G401 (cell line): ENCODE measurements around the gene LRRC7. TPM values are rescaled to one million over a fixed set of nuclear protein-coding genes. Genes with fewer than 3 reads are reported as not detected.
"Not testable (repeated sequence)": the region's sequence is repeated elsewhere in the genome, so short reads cannot be mapped to it uniquely, and the experiment has no call there.

Experiments
- DNase-seq: peaks from one replicate; pipeline ENCODE4 v3.0.0-alpha.2; 2015; ENCODE audit warnings: low spot score
- in situ Hi-C: cut with HindIII; loops from 2 replicates; pipeline ENCODE4 v1.10.0; 2016; ENCODE audit warnings: low sequenced_read_pairs, mixed read lengths
- total RNA-seq: library from RNA; depleted of rRNA; stranded (reverse); fragments of >200 nt; shearing (Covaris generic); gene quantifications from 2 replicates; pipeline ENCODE4 v1.2.3, GENCODE V29; 2014

LRRC7 gene
- total RNA-seq, 1 experiment from 2014 or later, result not detected

DNA sequence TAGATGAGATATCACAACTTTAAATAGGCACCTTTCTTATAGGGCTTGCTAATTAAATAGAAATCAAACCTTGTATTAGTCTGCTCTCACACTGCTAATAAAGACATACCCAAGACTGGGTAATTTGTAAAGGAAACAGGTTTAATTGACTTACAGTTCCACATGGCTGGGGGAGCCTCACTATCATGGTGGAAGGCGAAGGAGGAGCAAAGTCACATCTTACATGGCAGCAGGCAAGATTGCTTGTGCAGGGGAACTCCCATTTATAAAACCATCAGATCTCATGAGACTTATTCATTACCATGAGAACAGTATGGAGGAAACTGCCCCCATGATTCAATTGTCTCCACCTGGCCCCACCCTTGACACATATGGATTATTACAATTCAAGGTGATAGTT is 477.9 kb downstream of the LRRC7 start:
- DNase-seq, in situ Hi-C loops: not testable (repeated sequence)

GRCh38 chr1:70048336-70049094 is 480.8 kb downstream of the LRRC7 start:
- DNase-seq, result no peak
- in situ Hi-C loops, result no loop called here

- in situ Hi-C loops, result no loop called here
- DNase-seq, result no peak
These were observed 484.2 kb downstream of the LRRC7 start for GRCh38 chr1:70051926-70052325.

DNA sequence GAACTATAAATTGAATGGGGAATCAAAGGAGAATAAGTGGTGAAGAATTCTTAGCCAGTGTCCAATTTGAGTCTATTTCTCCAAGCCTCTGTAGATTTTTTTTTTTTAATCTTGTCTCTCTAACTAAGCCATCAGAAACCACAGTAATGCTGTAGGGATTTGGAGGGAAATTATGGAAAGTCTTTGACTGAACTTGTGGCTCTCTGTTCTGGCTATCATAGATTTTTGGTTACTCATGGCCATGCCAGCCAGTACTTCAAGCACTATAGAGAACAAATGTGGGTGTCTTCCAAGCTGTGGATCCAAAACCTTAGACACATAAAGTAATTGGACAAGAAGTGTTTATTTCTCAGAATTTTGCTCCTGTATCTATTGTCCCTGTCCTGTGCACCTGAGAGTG is 489.8 kb downstream of the LRRC7 start:
- in situ Hi-C loops, result no loop called here

GRCh38 chr1:70061231-70061630 is 493.5 kb downstream of the LRRC7 start:
- in situ Hi-C loops, result no loop called here
- DNase-seq, result peak; percentile 20

More for the DNA sequence above, 489.8 kb downstream of the LRRC7 start:
- DNase-seq, result no peak

DNA sequence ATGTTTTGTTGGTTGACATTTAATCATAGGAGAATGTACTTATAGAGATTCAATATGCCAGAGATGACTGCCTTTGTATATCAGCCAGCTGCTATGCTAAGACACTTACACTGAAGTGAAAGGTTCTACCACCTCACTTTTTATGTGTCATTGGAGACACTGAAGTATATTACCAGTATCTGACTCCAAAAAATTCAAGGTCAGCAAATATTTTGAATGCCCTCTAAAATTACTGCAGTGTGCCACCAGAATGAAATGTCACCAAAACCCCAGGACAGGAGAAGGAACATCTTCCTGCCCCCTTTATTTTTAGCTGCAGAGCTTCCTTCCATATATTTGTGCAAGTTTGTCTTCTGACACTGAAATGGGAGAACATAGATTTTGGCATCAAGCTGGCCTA is 496.1 kb downstream of the LRRC7 start:
- in situ Hi-C loops, result no loop called here
- DNase-seq, result no peak

GRCh38 chr1:70066711-70067110 is 499.0 kb downstream of the LRRC7 start:
- in situ Hi-C loops, result no loop called here
- DNase-seq, result no peak

- in situ Hi-C loops, result no loop called here
- no peak for DNase-seq
These were observed 503.9 kb downstream of the LRRC7 start for GRCh38 chr1:70071601-70072000.

DNA sequence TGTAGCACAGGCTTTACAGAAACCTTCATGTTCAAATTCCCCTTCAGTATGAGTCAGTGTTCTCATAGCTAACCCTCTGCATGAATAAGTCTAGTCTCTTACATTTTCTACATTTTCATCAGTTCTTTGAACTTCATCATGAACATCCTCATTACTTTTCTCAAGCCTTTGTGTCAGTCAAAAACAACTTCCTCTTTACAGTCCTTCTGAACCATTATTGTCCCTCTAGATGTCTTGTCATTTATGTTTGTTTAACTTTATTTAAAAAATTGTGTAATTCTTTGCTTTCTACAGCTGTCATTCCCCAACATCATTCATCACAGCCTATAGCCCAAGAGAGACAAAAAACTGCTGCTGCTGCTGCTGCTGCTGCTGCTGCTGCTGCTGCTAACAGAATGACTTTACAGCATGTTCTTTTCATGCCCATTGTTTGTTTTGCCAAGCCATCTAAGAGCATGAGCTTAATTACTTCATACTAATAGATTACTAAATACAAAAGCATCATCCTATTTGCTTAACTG is 504.6 kb downstream of the LRRC7 start:
- in situ Hi-C loops, result no loop called here
- DNase-seq, result no peak

DNA sequence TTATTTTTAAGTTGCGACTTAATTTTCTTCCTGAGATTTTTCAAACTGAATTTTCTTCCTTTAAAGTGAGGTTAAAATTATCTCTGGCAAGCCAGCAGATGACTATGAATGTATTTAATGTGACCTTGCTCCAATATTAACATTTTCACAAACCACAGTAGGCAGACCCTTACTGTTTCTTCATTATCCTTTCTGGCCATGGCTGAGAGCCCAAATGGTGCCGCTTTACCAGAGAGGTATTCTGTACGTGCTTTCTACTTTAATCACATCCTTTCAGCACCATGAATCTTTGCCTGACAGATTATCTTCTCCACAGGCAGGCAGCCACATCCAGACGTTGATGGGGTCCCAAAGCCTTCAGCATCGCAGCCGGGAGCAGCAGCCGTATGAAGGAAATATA is 508.0 kb downstream of the LRRC7 start:
- no peak for DNase-seq
- in situ Hi-C loops, result no loop called here

DNA sequence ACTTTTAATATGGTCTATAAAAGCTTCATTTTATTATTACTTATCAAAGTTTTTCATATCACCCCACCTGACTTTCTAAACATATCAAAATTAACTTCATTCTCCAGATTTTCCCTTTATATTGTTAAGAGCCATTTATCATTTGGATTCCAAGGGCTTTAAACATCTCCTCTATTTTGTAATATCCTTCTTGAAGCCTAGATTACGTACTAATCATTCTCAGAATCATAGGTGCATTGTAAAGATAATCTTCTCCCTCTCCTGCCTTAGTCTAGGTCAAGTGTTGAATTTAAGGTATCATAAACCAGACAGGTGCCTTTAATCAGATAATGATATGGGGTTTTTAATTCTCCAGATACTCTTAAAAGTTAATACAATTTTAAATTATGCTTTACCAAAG is 509.3 kb downstream of the LRRC7 start:
- in situ Hi-C loops, result no loop called here
- no peak for DNase-seq

DNA sequence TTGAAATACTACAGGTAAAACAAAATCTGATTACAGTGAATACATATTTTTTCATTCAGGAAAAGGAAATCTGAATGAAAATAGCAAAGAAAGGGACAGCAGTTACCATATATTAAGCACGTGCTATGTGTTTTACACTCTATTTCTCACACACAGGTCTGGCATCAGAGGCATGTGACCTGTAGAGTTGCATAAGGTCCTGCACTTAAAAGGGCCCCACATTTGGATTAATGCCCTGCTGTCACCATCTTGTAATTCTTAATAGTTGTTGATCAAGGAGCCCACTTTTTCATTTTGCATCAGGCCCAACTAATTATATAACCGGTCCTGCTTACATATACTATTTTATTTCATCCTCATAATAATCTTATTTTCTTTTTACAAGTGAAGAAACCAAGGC is 511.8 kb downstream of the LRRC7 start:
- no peak for DNase-seq
- in situ Hi-C loops, result no loop called here

GRCh38 chr1:70083519-70083918 is 515.8 kb downstream of the LRRC7 start:
- no peak for DNase-seq
- in situ Hi-C loops, result no loop called here

GRCh38 chr1:70084314-70084915 is 516.7 kb downstream of the LRRC7 start:
- no peak for DNase-seq
- in situ Hi-C loops, result no loop called here

- no peak for DNase-seq
- in situ Hi-C loops, result no loop called here
These were observed 517.8 kb downstream of the LRRC7 start for GRCh38 chr1:70085521-70085920.

DNA sequence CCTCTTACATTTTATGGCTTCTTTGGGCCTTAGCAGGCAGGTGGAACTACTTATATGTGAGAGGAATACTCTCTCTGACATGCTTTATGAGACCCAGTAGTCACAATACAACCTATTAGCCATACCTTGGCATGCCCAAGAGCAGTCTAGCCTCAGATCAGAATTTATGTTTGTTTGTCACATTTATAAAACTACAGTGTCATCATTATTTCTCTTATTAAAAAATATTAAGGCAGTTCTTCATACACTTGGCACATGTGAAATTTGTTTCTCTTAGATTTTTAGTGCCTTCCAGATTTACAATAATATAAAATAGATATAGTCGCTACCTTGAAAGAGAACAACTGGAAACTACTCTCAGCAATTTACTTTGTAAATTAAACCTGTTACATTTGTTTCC is 519.2 kb downstream of the LRRC7 start:
- DNase-seq, result no peak
- in situ Hi-C loops, result no loop called here

- DNase-seq, result no peak
- in situ Hi-C loops, result no loop called here
These were observed 522.4 kb downstream of the LRRC7 start for GRCh38 chr1:70090141-70090540.

GRCh38 chr1:70090875-70091274 is 523.2 kb downstream of the LRRC7 start:
- in situ Hi-C loops, result no loop called here

DNA sequence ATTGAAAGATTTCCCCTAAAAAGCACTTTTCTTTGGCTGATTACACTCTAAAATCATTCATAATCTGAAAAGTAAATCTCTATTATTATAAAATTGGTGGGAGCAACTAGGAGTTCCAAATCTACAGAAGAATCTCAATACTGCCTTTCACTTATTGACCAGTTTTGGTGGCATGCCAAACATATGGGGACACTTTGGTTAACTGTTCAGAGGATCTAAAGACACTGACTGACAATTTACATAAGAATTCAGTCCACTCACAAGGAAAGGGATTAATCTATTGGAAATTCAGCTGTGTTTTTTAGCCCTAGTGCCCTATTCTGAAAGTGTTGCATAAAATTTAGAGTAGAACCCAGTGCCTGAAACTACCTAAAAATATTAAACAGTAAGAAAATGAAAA is 524.1 kb downstream of the LRRC7 start:
- in situ Hi-C loops, result no loop called here
- no peak for DNase-seq

More at GRCh38 chr1:70090875-70091274, 523.2 kb downstream of the LRRC7 start:
- DNase-seq, result no peak

DNA sequence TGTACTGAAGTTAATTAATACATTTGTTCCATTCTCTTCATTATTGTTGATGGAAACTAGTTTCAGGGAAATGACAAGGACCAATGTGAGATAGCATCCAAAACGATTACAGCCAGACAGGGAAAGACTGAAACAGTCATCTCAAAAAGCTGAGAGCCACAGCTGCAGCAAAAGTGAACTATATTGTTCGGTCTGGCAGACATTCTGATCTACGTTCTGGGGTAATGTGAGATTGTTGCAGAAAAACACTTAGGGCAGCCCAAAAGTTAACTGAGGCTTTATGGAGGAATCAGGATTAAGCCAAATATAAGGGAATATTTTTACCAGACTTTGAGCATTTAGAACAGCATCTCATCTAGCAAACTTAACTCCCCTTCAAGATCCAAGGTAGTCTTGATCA is 524.8 kb downstream of the LRRC7 start:
- in situ Hi-C loops, result no loop called here
- DNase-seq, result no peak
